Activated CD8-positive, alpha-beta T cell treated with anti-CD3 and anti-CD28 coated beads for 36 hours (primary cell): Measurements from ENCODE around the gene IL12RB1. TPM values are rescaled to one million over a fixed set of nuclear protein-coding genes. Genes with fewer than 3 reads are reported as not detected.

Experiments
- ATAC-seq: fragments of 200-7000 bp; cut with Tn5 transposase; one replicate; pipeline ENCODE4 v1.10.0; 2021; ENCODE audit warnings: mild to moderate bottlenecking, moderate library complexity
- CTCF ChIA-PET: fragments of 350-600 bp; sonication (Branson Sonifier 250); formaldehyde crosslinking; loops from one replicate; lab custom pipeline; 2021; ENCODE audit warnings: antibody characterized with exemption; lab: Charles Lee
- POLR2A ChIA-PET: fragments of 350-600 bp; sonication (Branson Sonifier 250); formaldehyde crosslinking; loops from one replicate; lab custom pipeline; 2021; ENCODE audit warnings: antibody characterized with exemption; lab: Charles Lee
- DNase-seq: peaks from one replicate; pipeline ENCODE4 v3.0.0-alpha.2; 2020
- H3K27ac Mint-ChIP-seq: one replicate; pipeline ENCODE4 v1.8.0; 2021; ENCODE audit warnings: mild to moderate bottlenecking, mixed read lengths
- H3K27me3 Mint-ChIP-seq: one replicate; pipeline ENCODE4 v1.8.0; 2021; ENCODE audit warnings: mixed read lengths
- H3K36me3 Mint-ChIP-seq: one replicate; pipeline ENCODE4 v1.8.0; 2021; ENCODE audit warnings: low read depth, mixed read lengths
- H3K4me1 Mint-ChIP-seq: one replicate; pipeline ENCODE4 v1.8.0; 2021; ENCODE audit warnings: low read depth, mixed read lengths
- H3K4me3 Mint-ChIP-seq: one replicate; pipeline ENCODE4 v1.8.0; 2021; ENCODE audit warnings: mild to moderate bottlenecking, moderate library complexity, mixed read lengths
- H3K9me3 Mint-ChIP-seq: one replicate; pipeline ENCODE4 v1.8.0; 2021; ENCODE audit warnings: mixed read lengths
- CTCF ChIP-seq: fragments of 200-600 bp; IDR thresholded peaks from one replicate; pipeline ENCODE4 v1.8.0; 2022; ENCODE audit warnings: antibody characterized with exemption, mild to moderate bottlenecking
- intact Hi-C: fragments of 100-400 bp; cut with micrococcal nuclease; formaldehyde crosslinking; loops from one replicate; pipeline ENCODE4 v1.10.0; 2022
- total RNA-seq, 2 experiments: library from RNA; stranded (reverse); gene quantifications; one replicate each; pipeline ENCODE4 v1.2.3, GENCODE V29; 2021

The IL12RB1 gene
- total RNA-seq, 2 experiments from 2014 or later = 25.6 to 27.2 TPM

GRCh38 chr19:18100710-18101109, 14.0 kb upstream of the IL12RB1 start:
- no peak for TF ChIP-seq CTCF
- intact Hi-C loops = no loop called here
- Mint-ChIP-seq H3K4me3 (no peak overlapping the region), H3K27me3 (no peaks in the 10 kb centered on the region), H3K27ac (no peak overlapping the region), H3K9me3 (no peaks in the 10 kb centered on the region), H3K36me3 (peaks cover 3% of the 10 kb centered on the region), H3K4me1 (peaks cover 27% of the 10 kb centered on the region)
- no peak for DNase-seq
- ATAC-seq = no peak
- ChIA-PET POLR2A (interaction anchor here (0.9 to 1.2 kb wide), 2 partner anchors 14 to 38 kb away, joined by 3 to 4 read pairs; partner anchors contain the start of gene IL12RB1), CTCF (interaction anchor here (1.6 to 2.9 kb wide), 2 partner anchors 9 to 12 kb away, joined by 4 to 16 read pairs; no protein-coding TSS in a partner anchor)

GRCh38 chr19:18099623-18099995, 12.9 kb upstream of the IL12RB1 start:
- H3K36me3 Mint-ChIP-seq = peaks cover 3% of the 10 kb centered on the region
- TF ChIP-seq CTCF = no peak
- ATAC-seq = no peak
- intact Hi-C loops = no loop called here
- CTCF ChIA-PET = interaction anchor here (0.8 to 2.9 kb wide), 3 partner anchors 8 to 13 kb away, joined by 3 to 16 read pairs (median 3); no protein-coding TSS in a partner anchor
- no peaks in the 10 kb centered on the region for H3K27me3 Mint-ChIP-seq
- H3K4me1 Mint-ChIP-seq = peaks cover 25% of the 10 kb centered on the region
- no peaks in the 10 kb centered on the region for H3K9me3 Mint-ChIP-seq
- H3K4me3 Mint-ChIP-seq = peak overlapping the region; percentile 86
- DNase-seq = no peak
- POLR2A ChIA-PET = interaction anchor here (2.1 to 2.3 kb wide), 2 partner anchors 10 to 13 kb away, joined by 7 to 14 read pairs; partner anchors contain the start of gene IL12RB1
- H3K27ac Mint-ChIP-seq = peak overlapping the region; percentile 56

GRCh38 chr19:18098891-18099622, 12.3 kb upstream of the IL12RB1 start:
- CTCF ChIA-PET = interaction anchor here (1.1 to 2.9 kb wide), 4 partner anchors 10 to 53 kb away, joined by 3 to 16 read pairs (median 4); no protein-coding TSS in a partner anchor
- peak overlapping the region; percentile 56 for H3K27ac Mint-ChIP-seq
- TF ChIP-seq CTCF = no peak
- H3K36me3 Mint-ChIP-seq = peaks cover 3% of the 10 kb centered on the region
- ATAC-seq (peak; percentile 45), DNase-seq (peak; percentile 78)
- POLR2A ChIA-PET = interaction anchor here (0.7 to 2.3 kb wide), 5 partner anchors 10 to 423 kb away, joined by 3 to 14 read pairs (median 7); partner anchors contain the start of genes ELL and IL12RB1
- H3K27me3 Mint-ChIP-seq = no peaks in the 10 kb centered on the region
- intact Hi-C loops = no loop called here
- H3K9me3 Mint-ChIP-seq = no peaks in the 10 kb centered on the region
- H3K4me3 Mint-ChIP-seq = peak overlapping the region; percentile 86
- peaks cover 21% of the 10 kb centered on the region for H3K4me1 Mint-ChIP-seq

- no peaks in the 10 kb centered on the region for H3K9me3 Mint-ChIP-seq
- CTCF ChIA-PET = interaction anchor here (0.7 to 1.6 kb wide), 9 partner anchors 9 to 181 kb away, joined by 3 to 5 read pairs (median 4); partner anchors contain the start of gene CCDC124
- POLR2A ChIA-PET = interaction anchor here (0.7 to 2.3 kb wide), 8 partner anchors 9 to 424 kb away, joined by 3 to 14 read pairs (median 3); partner anchors contain the start of genes ELL and IL12RB1
- ATAC-seq = no peak
- H3K4me3 Mint-ChIP-seq = peak overlapping the region; percentile 86
- H3K36me3 Mint-ChIP-seq = peaks cover 3% of the 10 kb centered on the region
- H3K4me1 Mint-ChIP-seq = peaks cover 18% of the 10 kb centered on the region
- DNase-seq = peak; percentile 29
- peak overlapping the region; percentile 56 for H3K27ac Mint-ChIP-seq
- H3K27me3 Mint-ChIP-seq = no peaks in the 10 kb centered on the region
- intact Hi-C loops = no loop called here
- TF ChIP-seq CTCF = no peak
Observed at GRCh38 chr19:18097993-18098890, 11.5 kb upstream of the IL12RB1 start.
